HepG2 (cell line): ENCODE data around the gene METTL26. TPM values are rescaled to one million over a fixed set of nuclear protein-coding genes. Genes with fewer than 3 reads are reported as not detected.

ENCODE experiments used
- ATAC-seq: fragments of 200-7000 bp; cut with Tn5 transposase; 3 replicates; pipeline ENCODE4 v1.9.1; 2020; ENCODE audit warnings: mild to moderate bottlenecking, moderate library complexity
- BruUV-seq: library from RNA; stranded (reverse); fragments of 400-500 nt; replicated peaks from 2 replicates; lab custom pipeline; 2021; lab: Mats Ljungman, UMichigan
- CTCF ChIA-PET: fragments of 300-600 bp; formaldehyde crosslinking; extraction: SDS; loops from one replicate; lab custom pipeline; 2021; ENCODE audit warnings: low total read pairs, inconsistent platforms, low intra/inter-chr PET ratio; lab: Yijun Ruan, JAX
- POLR2A ChIA-PET: fragments of 350-600 bp; sonication (Branson Sonifier 250); formaldehyde crosslinking; loops from one replicate; lab custom pipeline; 2020; ENCODE audit warnings: antibody characterized with exemption, inconsistent platforms; lab: Yijun Ruan, JAX
- DNase-seq: peaks from one replicate; pipeline ENCODE4 v3.0.0-alpha.2; 2015; ENCODE audit warnings: low spot score
- FAIRE-seq: peaks from 3 replicates; lab custom pipeline; 2011; peaks lifted over from hg19 to GRCh38; lab: Jason Lieb, UNC
- H2AFZ ChIP-seq: one replicate; pipeline ENCODE4 v1.6.1; 2011; ENCODE audit warnings: low read length, inconsistent platforms
- H3K27ac ChIP-seq: fragments of 300-600 bp; 3 replicates; pipeline ENCODE4 v1.8.0; 2011; ENCODE audit warnings: mixed run types, mild to moderate bottlenecking, mixed read lengths, low read length, inconsistent platforms; ENCODE audit not compliant: insufficient read depth; ENCODE audit errors: extremely low read length
- H3K27me3 ChIP-seq, 2 experiments: fragments of 200-600 bp in 1 of 2; 2 replicates in 1 of 2; 3 replicates in 1 of 2; pipeline versions ENCODE4 v1.6.0 to v1.8.0; 2011; ENCODE audit warnings: low read length in 2 of 2, mild to moderate bottlenecking in 2 of 2, moderate library complexity in 2 of 2, inconsistent platforms in 1 of 2; ENCODE audit not compliant: insufficient read depth in 2 of 2, control insufficient read depth in 1 of 2
- H3K36me3 ChIP-seq, 2 experiments: fragments of 200-600 bp in 1 of 2; replicated peaks in 1 of 2; 2 replicates in 1 of 2; 3 replicates in 1 of 2; pipeline versions ENCODE4 v1.5.1 to v1.8.0; 2011; ENCODE audit warnings: low read length in 2 of 2, inconsistent platforms in 1 of 2; ENCODE audit not compliant: insufficient read depth in 2 of 2, control insufficient read depth in 1 of 2
- H3K4me1 ChIP-seq: 2 replicates; pipeline ENCODE4 v1.5.1; 2012; ENCODE audit warnings: low read length, inconsistent platforms; ENCODE audit not compliant: insufficient read depth
- H3K4me2 ChIP-seq: 2 replicates; pipeline ENCODE4 v1.6.0; 2011; ENCODE audit warnings: low read depth, low read length, inconsistent platforms
- H3K4me3 ChIP-seq, 3 experiments: fragments of 200-600 bp in 1 of 3; sonication (generic), shearing (Covaris generic) in 1 of 3; replicated peaks in 1 of 3; 2 replicates each; pipeline ENCODE4 v1.5.1; 2011 to 2016; ENCODE audit warnings: low read length in 3 of 3, inconsistent platforms in 2 of 3, low read depth in 2 of 3, mild to moderate bottlenecking in 2 of 3, control low read depth in 1 of 3, mixed read lengths in 1 of 3; ENCODE audit not compliant: insufficient read depth in 1 of 3
- H3K79me2 ChIP-seq: one replicate; pipeline ENCODE4 v1.6.1; 2011; ENCODE audit warnings: low read length, inconsistent platforms; ENCODE audit not compliant: insufficient read depth
- H3K9ac ChIP-seq: 2 replicates; pipeline ENCODE4 v1.6.0; 2011; ENCODE audit warnings: mild to moderate bottlenecking, low read depth, low read length, inconsistent platforms; ENCODE audit not compliant: insufficient read depth
- H3K9me3 ChIP-seq: 2 replicates; pipeline ENCODE4 v1.5.1; 2012; ENCODE audit warnings: mild to moderate bottlenecking, low read length
- H4K20me1 ChIP-seq: 2 replicates; pipeline ENCODE4 v1.6.0; 2011; ENCODE audit warnings: inconsistent platforms, mild to moderate bottlenecking, low read length, moderate library complexity; ENCODE audit not compliant: insufficient read depth
- HIVEP1 ChIP-seq: sonication (generic); formaldehyde crosslinking; IDR thresholded peaks from 2 replicates; pipeline ENCODE4 v1.4.0; 2020; ENCODE audit warnings: mild to moderate bottlenecking, missing genetic modification reagents
- HNF4G ChIP-seq, 2 experiments: sonication (generic) in 1 of 2; formaldehyde crosslinking in 1 of 2; IDR thresholded peaks; 2 replicates each; pipeline versions ENCODE4 v1.4.0 to v1.6.1; 2011 to 2020; ENCODE audit warnings: borderline replicate concordance in 2 of 2, low read depth in 2 of 2, mild to moderate bottlenecking in 2 of 2, low read length in 1 of 2, missing genetic modification reagents in 1 of 2, moderate library complexity in 1 of 2
- HNRNPL ChIP-seq: fragments of 200-400 bp; formaldehyde crosslinking; IDR thresholded peaks from 2 replicates; pipeline ENCODE4 v1.6.1; 2017; ENCODE audit warnings: mild to moderate bottlenecking, low read depth, low read length
- MYC ChIP-seq: sonication (generic); formaldehyde crosslinking; IDR thresholded peaks from 2 replicates; pipeline ENCODE4 v1.9.0; 2021; ENCODE audit warnings: missing genetic modification reagents, borderline replicate concordance
- SCMH1 ChIP-seq: sonication (generic); formaldehyde crosslinking; IDR thresholded peaks from 2 replicates; pipeline ENCODE4 v1.9.0; 2021; ENCODE audit warnings: missing genetic modification reagents, mild to moderate bottlenecking, borderline replicate concordance
- ZBTB38 ChIP-seq: sonication (generic); formaldehyde crosslinking; IDR thresholded peaks from 2 replicates; pipeline ENCODE4 v1.5.1; 2020; ENCODE audit warnings: mild to moderate bottlenecking, missing genetic modification reagents
- ZNF687 ChIP-seq: sonication (generic); formaldehyde crosslinking; IDR thresholded peaks from 2 replicates; pipeline ENCODE4 v1.5.1; 2020; ENCODE audit warnings: mild to moderate bottlenecking, missing genetic modification reagents, moderate library complexity
- ZNF775 ChIP-seq: sonication (generic); formaldehyde crosslinking; IDR thresholded peaks from 2 replicates; pipeline ENCODE4 v1.4.0; 2020; ENCODE audit warnings: missing genetic modification reagents, mild to moderate bottlenecking, moderate library complexity, borderline replicate concordance
- WGBS: methylation state at CpG from one replicate; pipeline ENCODE4 v1.1.6; 2017; ENCODE audit warnings: low lambda C conversion rate; 5-methylcytosine and 5-hydroxymethylcytosine counted together
- in situ Hi-C: cut with HindIII; loops from 2 replicates; pipeline ENCODE4 v1.10.0; 2017; ENCODE audit warnings: low pct_unique_long_range_greater_than_20kb; ENCODE audit not compliant: extremely low pct_ligation_motif_present
- intact Hi-C: fragments of 100-400 bp; cut with micrococcal nuclease; formaldehyde crosslinking; loops from one replicate; pipeline ENCODE4 v1.10.0; 2022; ENCODE audit not compliant: unreplicated experiment
- polyA plus RNA-seq, 8 experiments: library from polyadenylated mRNA; depleted of rRNA in 3 of 8; stranded (reverse) in 7 of 8; unstranded in 1 of 8; fragments of >200 nt; fragmentation: Illumina TruSeq in 4 of 8; extraction: Trizol in 4 of 8; gene quantifications; 2 replicates each; pipeline versions ENCODE4 v1.2.1 to v1.2.3, GENCODE V29; 2011 to 2016; ENCODE audit warnings: low read depth in 4 of 8, missing spikeins in 1 of 8, mixed read lengths in 1 of 8; ENCODE audit not compliant: insufficient read depth in 1 of 8
- total RNA-seq, 5 experiments: library from RNA; depleted of rRNA; stranded (reverse); fragments of >200 nt; fragmentation: Illumina TruSeq; extraction: Trizol; gene quantifications; 2 replicates each; pipeline ENCODE4 v1.2.3, GENCODE V29; 2016; ENCODE audit warnings: low read depth in 1 of 5

METTL26 gene
- total and polyA plus RNA-seq, 2 of the 13 experiments (the other 11 are each of a cell fraction or from before 2014, with no cell fraction given): 65.5 to 70.1 TPM

GRCh38 chr16:617855-618254 is 18.2 kb downstream of the METTL26 start:
- ChIA-PET CTCF (no interaction called here), POLR2A (no interaction called here)
- Histone ChIP-seq H3K27ac (no peak overlapping the region), H3K36me3 (peaks cover 1 to 9% of the 10 kb centered on the region in 2 experiments; a peak in 1 of 5 replicates), H4K20me1 (no peaks in the 10 kb centered on the region), H2AFZ (no peak overlapping the region), H3K9ac (no peak overlapping the region), H3K4me1 (peaks cover 9% of the 10 kb centered on the region), H3K4me3 (no peak overlapping the region), H3K4me2 (no peak overlapping the region), H3K79me2 (no peaks in the 10 kb centered on the region), H3K27me3 (no peaks in the 10 kb centered on the region), H3K9me3 (no peaks in the 10 kb centered on the region)
- intact Hi-C loops: no loop called here
- in situ Hi-C loops: no loop called here
- no peak for DNase-seq
- 92% methylated on average over 11 of the region's 16 CpGs for WGBS
- no peak for FAIRE-seq
- no peak; the same call in 2 of the 3 replicates for ATAC-seq
- TF ChIP-seq HIVEP1 (CRISPR knock-in tag) (no peak), MYC (CRISPR knock-in tag) (no peak), HNF4G (IDR thresholded peaks at IDR 0.05; ENCODE audit: borderline replicate concordance, low read depth, low read length) (no peak), HNF4G (CRISPR knock-in tag; IDR thresholded peaks at IDR 0.05; ENCODE audit: borderline replicate concordance, low read depth) (no peak), SCMH1 (CRISPR knock-in tag) (no peak), ZNF775 (no peak)
- no TSS peak for BruUV-seq

GRCh38 chr16:616733-617586 is 19.1 kb downstream of the METTL26 start:
- ATAC-seq (peak; percentile 35; the same call in 1 of the 3 replicates), DNase-seq (no peak), FAIRE-seq (no peak)
- Histone ChIP-seq H3K36me3 (peaks cover 1 to 9% of the 10 kb centered on the region in 2 experiments; a peak in 1 of 5 replicates), H3K4me2 (no peak overlapping the region), H3K9me3 (no peaks in the 10 kb centered on the region), H3K27ac (no peak overlapping the region), H2AFZ (no peak overlapping the region), H3K79me2 (no peaks in the 10 kb centered on the region), H3K9ac (no peak overlapping the region), H3K27me3 (no peaks in the 10 kb centered on the region), H4K20me1 (no peaks in the 10 kb centered on the region), H3K4me1 (peaks cover 9% of the 10 kb centered on the region), H3K4me3 (no peak overlapping the region)
- TF ChIP-seq ZNF687: peak; percentile 20; the same call in 1 of the 2 replicates
- TF ChIP-seq ZBTB38 (CRISPR knock-in tag): peak; percentile 23; the same call in 1 of the 2 replicates
- TF ChIP-seq HNRNPL: no peak
- WGBS: 84% methylated on average over 26 of the region's 39 CpGs
- BruUV-seq: no TSS peak
- ChIA-PET POLR2A (no interaction called here), CTCF (no interaction called here)
- intact Hi-C loops: no loop called here
- in situ Hi-C loops: no loop called here
